CD14-positive monocyte (primary cell): ENCODE measurements around the gene CFAP92. TPM values are rescaled to one million over a fixed set of nuclear protein-coding genes. Genes with fewer than 3 reads are reported as not detected.

ENCODE experiments used
- DNase-seq, 3 donors: peaks; one replicate each; pipeline ENCODE4 v3.0.0-alpha.2; 2011 to 2022
- H2AFZ ChIP-seq: 2 replicates; pipeline ENCODE4 v1.6.0; 2012; ENCODE audit warnings: mild to moderate bottlenecking, low read depth, low read length, inconsistent platforms; ENCODE audit not compliant: insufficient read depth, poor library complexity, severe bottlenecking
- H3K27ac ChIP-seq, 2 donors: 1 replicate in 1 of 2; 2 replicates in 1 of 2; pipeline ENCODE4 v1.5.1; 2012 to 2013; ENCODE audit warnings: low read length in 2 of 2, control low read depth in 1 of 2, inconsistent platforms in 1 of 2, low read depth in 1 of 2, mild to moderate bottlenecking in 1 of 2
- H3K27me3 ChIP-seq, 2 donors: one replicate each; pipeline versions ENCODE4 v1.6.0 to v1.6.1; 2011 to 2013; ENCODE audit warnings: low read length in 2 of 2; ENCODE audit not compliant: control insufficient read depth in 2 of 2, insufficient read depth in 2 of 2
- H3K36me3 ChIP-seq, 2 donors: replicated peaks in 1 of 2; 1 replicate in 1 of 2; 2 replicates in 1 of 2; pipeline versions ENCODE4 v1.5.1 to v1.6.1; 2012 to 2013; ENCODE audit warnings: low read length in 2 of 2, control low read depth in 1 of 2, inconsistent platforms in 1 of 2, mild to moderate bottlenecking in 1 of 2; ENCODE audit not compliant: insufficient read depth in 2 of 2, control insufficient read depth in 1 of 2
- H3K4me1 ChIP-seq, 2 donors: 1 replicate in 1 of 2; 2 replicates in 1 of 2; pipeline versions ENCODE4 v1.5.1 to v1.6.1; 2012 to 2013; ENCODE audit warnings: low read length in 2 of 2, control low read depth in 1 of 2, inconsistent platforms in 1 of 2, mild to moderate bottlenecking in 1 of 2, moderate library complexity in 1 of 2; ENCODE audit not compliant: insufficient read depth in 2 of 2, control insufficient read depth in 1 of 2
- H3K4me2 ChIP-seq: replicated peaks from 2 replicates; pipeline ENCODE3; 2012; ENCODE audit warnings: low read length, moderate library complexity, mild to moderate bottlenecking; ENCODE audit not compliant: poor library complexity, severe bottlenecking; ENCODE audit errors: extremely low read depth
- H3K4me3 ChIP-seq, 3 experiments: fragments of 200-600 bp in 1 of 3; sonication (generic) in 1 of 3; replicated peaks in 1 of 3; 1 replicate in 2 of 3; 2 replicates in 1 of 3; pipeline ENCODE4 v1.5.1; 2011 to 2013; ENCODE audit warnings: low read length in 3 of 3, mild to moderate bottlenecking in 3 of 3, control low read depth in 2 of 3, low read depth in 2 of 3, inconsistent platforms in 1 of 3, moderate library complexity in 1 of 3
- H3K79me2 ChIP-seq: 2 replicates; pipeline ENCODE4 v1.6.0; 2012; ENCODE audit warnings: mild to moderate bottlenecking, control low read depth, inconsistent platforms, low read length, moderate library complexity; ENCODE audit not compliant: insufficient read depth
- H3K9ac ChIP-seq: 2 replicates; pipeline ENCODE4 v1.6.0; 2017; ENCODE audit warnings: low read length, mild to moderate bottlenecking; ENCODE audit not compliant: insufficient read depth, poor library complexity, severe bottlenecking
- H3K9me3 ChIP-seq, 2 donors: replicated peaks in 1 of 2; 1 replicate in 1 of 2; 2 replicates in 1 of 2; pipeline versions ENCODE4 v1.5.1 to v1.6.1; 2012 to 2013; ENCODE audit warnings: low read length in 2 of 2, control low read depth in 1 of 2; ENCODE audit not compliant: control insufficient read depth in 1 of 2, insufficient read depth in 1 of 2
- H4K20me1 ChIP-seq: 2 replicates; pipeline ENCODE4 v1.6.0; 2012; ENCODE audit warnings: mild to moderate bottlenecking, low read length, control low read depth, moderate library complexity; ENCODE audit not compliant: insufficient read depth
- H3K27ac Mint-ChIP-seq, 7 donors: one replicate each; pipeline ENCODE4 v1.8.0; 2020; ENCODE audit warnings: mild to moderate bottlenecking in 7 of 7, mixed read lengths in 7 of 7, moderate library complexity in 6 of 7, inconsistent platforms in 2 of 7
- H3K27me3 Mint-ChIP-seq, 3 donors: one replicate each; pipeline ENCODE4 v1.8.0; 2021 to 2022; ENCODE audit warnings: low read depth in 3 of 3, mild to moderate bottlenecking in 3 of 3, mixed read lengths in 3 of 3, moderate library complexity in 3 of 3, inconsistent platforms in 1 of 3
- H3K36me3 Mint-ChIP-seq, 2 donors: one replicate each; pipeline ENCODE4 v1.8.0; 2020; ENCODE audit warnings: mixed read lengths in 2 of 2, inconsistent platforms in 1 of 2, mild to moderate bottlenecking in 1 of 2
- H3K4me1 Mint-ChIP-seq: one replicate; pipeline ENCODE4 v1.8.0; 2020; ENCODE audit warnings: mild to moderate bottlenecking, mixed read lengths
- H3K4me3 Mint-ChIP-seq, 2 donors: one replicate each; pipeline ENCODE4 v1.8.0; 2020; ENCODE audit warnings: mild to moderate bottlenecking in 2 of 2, mixed read lengths in 2 of 2, moderate library complexity in 1 of 2
- H3K9me3 Mint-ChIP-seq, 7 donors: one replicate each; pipeline ENCODE4 v1.8.0; 2020 to 2022; ENCODE audit warnings: mixed read lengths in 7 of 7, mild to moderate bottlenecking in 6 of 7, moderate library complexity in 6 of 7, inconsistent platforms in 2 of 7
- CTCF ChIP-seq: fragments of 200-600 bp; IDR thresholded peaks from one replicate; pipeline ENCODE4 v1.8.0; 2022; ENCODE audit warnings: antibody characterized with exemption, mild to moderate bottlenecking
- WGBS: methylation state at CpG from one replicate; pipeline ENCODE4 v1.1.5; 2013; ENCODE audit warnings: missing lambda C conversion rate; ENCODE audit not compliant: insufficient coverage; 5-methylcytosine and 5-hydroxymethylcytosine counted together
- intact Hi-C, 2 donors: fragments of 100-400 bp; cut with micrococcal nuclease; formaldehyde crosslinking; loops; one replicate each; pipeline versions ENCODE4 v1.15.0 to v1.15.1; 2023
- polyA plus RNA-seq, 3 donors: library from polyadenylated mRNA; depleted of rRNA in 1 of 3; unstranded in 2 of 3; stranded (reverse) in 1 of 3; fragments of 300-500 nt in 2 of 3; fragments of >200 nt in 1 of 3; fragmentation: Illumina TruSeq in 2 of 3; gene quantifications; 1 replicate in 2 of 3; 2 replicates in 1 of 3; pipeline ENCODE4 v1.2.3, GENCODE V29; 2012 to 2021

CFAP92 gene
- polyA plus RNA-seq, 3 donors: 0.12 to 0.50 (median 0.19) TPM

GRCh38 chr3:128970740-128971047 lies 23.2 kb downstream of the CFAP92 start:
- H3K27ac Mint-ChIP-seq: no peak overlapping the region
- H3K27me3 Mint-ChIP-seq: peaks cover 0 to 6% (median 2%) of the 10 kb centered on the region in 3 donors
- Histone ChIP-seq H3K27me3 (no peaks in the 10 kb centered on the region), H3K27ac (no peak overlapping the region), H2AFZ (no peak overlapping the region), H3K9me3 (no peaks in the 10 kb centered on the region), H3K36me3 (no peaks in the 10 kb centered on the region), H4K20me1 (no peaks in the 10 kb centered on the region), H3K4me3 (no peak overlapping the region), H3K4me2 (no peak overlapping the region), H3K4me1 (peaks cover 12 to 22% of the 10 kb centered on the region in 2 donors), H3K79me2 (no peaks in the 10 kb centered on the region), H3K9ac (no peak overlapping the region)
- WGBS: no CpG with 5 or more reads among the region's 1 CpG
- H3K9me3 Mint-ChIP-seq: peaks cover 0 to 3% (median 0%) of the 10 kb centered on the region in 7 donors
- no peaks in the 10 kb centered on the region for H3K36me3 Mint-ChIP-seq
- no peak overlapping the region for H3K4me3 Mint-ChIP-seq
- peak; percentile 33 to 41 (median 36) for DNase-seq
- intact Hi-C loops: loop anchor here (10.0 kb wide), 2 partner anchors 344 to 354 kb away; a partner anchor contains a TSS
- peaks cover 30% of the 10 kb centered on the region for H3K4me1 Mint-ChIP-seq
- no peak for TF ChIP-seq CTCF

- H3K4me3 ChIP-seq: no peak overlapping the region
- H2AFZ ChIP-seq: peak overlapping the region; percentile 21
- DNase-seq: peak; percentile 30 to 53 (median 50)
- H3K36me3 Mint-ChIP-seq: no peaks in the 10 kb centered on the region
- H3K27me3 Mint-ChIP-seq: peaks cover 0 to 7% (median 2%) of the 10 kb centered on the region in 3 donors
- intact Hi-C loops: loop anchor here (10.0 kb wide), 2 partner anchors 345 to 355 kb away; a partner anchor contains a TSS
- peak; percentile 96 for TF ChIP-seq CTCF
- no peak overlapping the region for H3K27ac ChIP-seq
- H3K4me3 Mint-ChIP-seq: no peak overlapping the region
- no peaks in the 10 kb centered on the region for H3K9me3 ChIP-seq
- no peaks in the 10 kb centered on the region for H4K20me1 ChIP-seq
- peaks cover 0 to 3% (median 0%) of the 10 kb centered on the region in 7 donors for H3K9me3 Mint-ChIP-seq
- H3K27ac Mint-ChIP-seq: peak overlapping the region in 1 of 7 donors; percentile 25
- no peak overlapping the region for H3K9ac ChIP-seq
- H3K4me2 ChIP-seq: no peak overlapping the region
- H3K36me3 ChIP-seq: no peaks in the 10 kb centered on the region
- WGBS: 13% methylated on average over 4 of the region's 12 CpGs
- H3K79me2 ChIP-seq: no peaks in the 10 kb centered on the region
- no peaks in the 10 kb centered on the region for H3K27me3 ChIP-seq
- H3K4me1 ChIP-seq: peaks cover 12 to 22% of the 10 kb centered on the region in 2 donors
- H3K4me1 Mint-ChIP-seq: peaks cover 30% of the 10 kb centered on the region
Measured at GRCh38 chr3:128969993-128970739, 23.7 kb downstream of the CFAP92 start.
